Calu3 (cell line): ENCODE measurements around the gene CHRNB1. TPM values are rescaled to one million over a fixed set of nuclear protein-coding genes. Genes with fewer than 3 reads are reported as not detected.

Source experiments
- BruUV-seq: library from RNA; stranded (reverse); fragments of 400-500 nt; replicated peaks from 2 replicates; lab custom pipeline; 2021; lab: Mats Ljungman, UMichigan
- CTCF ChIA-PET: fragments of 300-600 bp; sonication (Branson Sonifier 250); formaldehyde crosslinking; loops from one replicate; lab custom pipeline; 2022; ENCODE audit warnings: antibody characterized with exemption; lab: Charles Lee
- DNase-seq: peaks from one replicate; pipeline ENCODE4 v3.0.0; 2022
- H3K27ac Mint-ChIP-seq: one replicate; pipeline ENCODE4 v1.8.0; 2022; ENCODE audit warnings: mixed read lengths; ENCODE audit not compliant: unreplicated experiment
- H3K27me3 Mint-ChIP-seq: one replicate; pipeline ENCODE4 v1.8.0; 2022; ENCODE audit warnings: mixed read lengths; ENCODE audit not compliant: unreplicated experiment
- H3K36me3 Mint-ChIP-seq: one replicate; pipeline ENCODE4 v1.8.0; 2022; ENCODE audit warnings: mild to moderate bottlenecking, moderate library complexity, mixed read lengths; ENCODE audit not compliant: insufficient read depth, unreplicated experiment
- H3K4me1 Mint-ChIP-seq: one replicate; pipeline ENCODE4 v1.8.0; 2022; ENCODE audit warnings: mild to moderate bottlenecking, low read depth, mixed read lengths; ENCODE audit not compliant: unreplicated experiment
- H3K4me3 Mint-ChIP-seq: one replicate; pipeline ENCODE4 v1.8.0; 2022; ENCODE audit warnings: mild to moderate bottlenecking, low read depth, moderate library complexity, mixed read lengths; ENCODE audit not compliant: unreplicated experiment
- H3K9me3 Mint-ChIP-seq: one replicate; pipeline ENCODE4 v1.8.0; 2022; ENCODE audit warnings: low read depth, mixed read lengths; ENCODE audit not compliant: unreplicated experiment
- CTCF ChIP-seq: fragments of 200-600 bp; IDR thresholded peaks from one replicate; pipeline ENCODE4 v1.8.0; 2022; ENCODE audit warnings: antibody characterized with exemption; ENCODE audit not compliant: unreplicated experiment
- intact Hi-C: fragments of 100-400 bp; cut with micrococcal nuclease; formaldehyde crosslinking; loops from one replicate; pipeline ENCODE4 v1.10.0; 2022; ENCODE audit not compliant: unreplicated experiment
- total RNA-seq: library from RNA; stranded (reverse); gene quantifications from 2 replicates; pipeline ENCODE4 v1.2.3, GENCODE V29; 2022

CHRNB1 gene
- total RNA-seq, 1 experiment from 2014 or later: 2.4 TPM

- TF ChIP-seq CTCF: no peak
- Mint-ChIP-seq H3K4me3 (no peak overlapping the region), H3K36me3 (peaks cover 44% of the 10 kb centered on the region), H3K27me3 (no peaks in the 10 kb centered on the region), H3K4me1 (peaks cover 13% of the 10 kb centered on the region), H3K9me3 (no peaks in the 10 kb centered on the region), H3K27ac (no peak overlapping the region)
- intact Hi-C loops: no loop called here
- CTCF ChIA-PET: no interaction called here
- BruUV-seq: TSS peak; percentile 2
- no peak for DNase-seq
These were observed 51.8 kb downstream of the CHRNB1 start for GRCh38 chr17:7496470-7497183.

GRCh38 chr17:7497228-7497627, 52.4 kb downstream of the CHRNB1 start:
- Mint-ChIP-seq H3K27me3 (no peaks in the 10 kb centered on the region), H3K4me3 (no peak overlapping the region), H3K36me3 (peaks cover 45% of the 10 kb centered on the region), H3K27ac (no peak overlapping the region), H3K4me1 (peaks cover 9% of the 10 kb centered on the region), H3K9me3 (no peaks in the 10 kb centered on the region)
- intact Hi-C loops: no loop called here
- BruUV-seq: no TSS peak
- TF ChIP-seq CTCF: no peak
- DNase-seq: no peak
- CTCF ChIA-PET: no interaction called here

- no TSS peak for BruUV-seq
- intact Hi-C loops: no loop called here
- Mint-ChIP-seq H3K4me1 (peaks cover 9% of the 10 kb centered on the region), H3K9me3 (no peaks in the 10 kb centered on the region), H3K4me3 (no peak overlapping the region), H3K36me3 (peaks cover 47% of the 10 kb centered on the region), H3K27ac (no peak overlapping the region), H3K27me3 (no peaks in the 10 kb centered on the region)
- TF ChIP-seq CTCF: no peak
- no peak for DNase-seq
- CTCF ChIA-PET: no interaction called here
These were observed 52.8 kb downstream of the CHRNB1 start for GRCh38 chr17:7497636-7498035.

- intact Hi-C loops: no loop called here
- H3K4me3 Mint-ChIP-seq: no peak overlapping the region
- H3K27ac Mint-ChIP-seq: no peak overlapping the region
- no peak for TF ChIP-seq CTCF
- BruUV-seq: no TSS peak
- H3K9me3 Mint-ChIP-seq: no peaks in the 10 kb centered on the region
- no peak for DNase-seq
- H3K27me3 Mint-ChIP-seq: no peaks in the 10 kb centered on the region
- CTCF ChIA-PET: no interaction called here
- no peaks in the 10 kb centered on the region for H3K4me1 Mint-ChIP-seq
- peaks cover 39% of the 10 kb centered on the region for H3K36me3 Mint-ChIP-seq
These were observed 54.3 kb downstream of the CHRNB1 start for GRCh38 chr17:7499161-7499560.
